ENCODE data around the gene SPEN. TPM values are rescaled to one million over a fixed set of nuclear protein-coding genes. Genes with fewer than 3 reads are reported as not detected.

Gene SPEN
- total and polyA plus RNA-seq, 2 experiments from 2014 or later, result 24.3 to 25.9 TPM

- no peak overlapping the region for H3K27ac ChIP-seq
- H3K9me3 ChIP-seq (ENCODE audit: low read depth), result no peaks in the 10 kb centered on the region
- no peak overlapping the region for H3K4me2 ChIP-seq
- no peaks in the 10 kb centered on the region for H3K36me3 ChIP-seq (replicated peaks; ENCODE audit: insufficient read depth, low read depth)
- H3K4me3 ChIP-seq, result no peak overlapping the region
- H4K20me1 ChIP-seq (ENCODE audit: insufficient read depth, poor library complexity, severe bottlenecking), result peaks cover 2% of the 10 kb centered on the region
- TF ChIP-seq CTCF (IDR thresholded peaks at IDR 0.05; ENCODE audit: poor library complexity) (no peak), EZH2phosphoT487 (IDR thresholded peaks at IDR 0.05; ENCODE audit: low read depth, severe bottlenecking, unreplicated experiment) (no peak), EZH2 (IDR thresholded peaks at IDR 0.05; ENCODE audit: borderline replicate concordance) (no peak)
- H2AFZ ChIP-seq, result no peak overlapping the region
- H3K27me3 ChIP-seq, result no peaks in the 10 kb centered on the region
- peaks cover 2% of the 10 kb centered on the region for H3K4me1 ChIP-seq (ENCODE audit: insufficient read depth)
- WGBS (ENCODE audit: low lambda C conversion rate, missing lambda C conversion rate), result 96% methylated on average over 18 of the region's 22 CpGs
- peaks cover 11% of the 10 kb centered on the region for H3K79me2 ChIP-seq
- H3K9me2 ChIP-seq (replicated peaks; ENCODE audit: insufficient read depth), result no peaks in the 10 kb centered on the region
- DNase-seq (ENCODE audit: low spot score), result no peak
Observed at GRCh38 chr1:15943992-15944307, 96.4 kb downstream of the SPEN start.

- peaks cover 3% of the 10 kb centered on the region for H3K4me1 ChIP-seq (ENCODE audit: insufficient read depth)
- no peaks in the 10 kb centered on the region for H3K36me3 ChIP-seq (replicated peaks; ENCODE audit: insufficient read depth, low read depth)
- no peak overlapping the region for H3K4me2 ChIP-seq
- no peak overlapping the region for H3K27ac ChIP-seq
- no peak for DNase-seq (ENCODE audit: low spot score)
- H4K20me1 ChIP-seq (ENCODE audit: insufficient read depth, poor library complexity, severe bottlenecking), result no peaks in the 10 kb centered on the region
- H3K9me2 ChIP-seq (replicated peaks; ENCODE audit: insufficient read depth), result no peaks in the 10 kb centered on the region
- TF ChIP-seq EZH2phosphoT487 (IDR thresholded peaks at IDR 0.05; ENCODE audit: low read depth, severe bottlenecking, unreplicated experiment) (no peak), CTCF (IDR thresholded peaks at IDR 0.05; ENCODE audit: poor library complexity) (no peak), EZH2 (IDR thresholded peaks at IDR 0.05; ENCODE audit: borderline replicate concordance) (no peak)
- no peak overlapping the region for H3K4me3 ChIP-seq
- WGBS (ENCODE audit: low lambda C conversion rate, missing lambda C conversion rate), result 96% methylated on average over 46 of the region's 55 CpGs
- no peak overlapping the region for H2AFZ ChIP-seq
- no peaks in the 10 kb centered on the region for H3K9me3 ChIP-seq (ENCODE audit: low read depth)
- peaks cover 11% of the 10 kb centered on the region for H3K79me2 ChIP-seq
- H3K27me3 ChIP-seq, result no peaks in the 10 kb centered on the region
Observed at GRCh38 chr1:15944308-15945010, 97.0 kb downstream of the SPEN start.

- no peak overlapping the region for H3K4me2 ChIP-seq
- peaks cover 10% of the 10 kb centered on the region for H3K4me1 ChIP-seq (ENCODE audit: insufficient read depth)
- H3K27ac ChIP-seq, result no peak overlapping the region
- TF ChIP-seq EZH2phosphoT487 (IDR thresholded peaks at IDR 0.05; ENCODE audit: low read depth, severe bottlenecking, unreplicated experiment) (no peak), CTCF (IDR thresholded peaks at IDR 0.05; ENCODE audit: poor library complexity) (no peak), EZH2 (IDR thresholded peaks at IDR 0.05; ENCODE audit: borderline replicate concordance) (no peak)
- H4K20me1 ChIP-seq (ENCODE audit: insufficient read depth, poor library complexity, severe bottlenecking), result no peaks in the 10 kb centered on the region
- no peaks in the 10 kb centered on the region for H3K9me3 ChIP-seq (ENCODE audit: low read depth)
- H3K27me3 ChIP-seq, result no peaks in the 10 kb centered on the region
- no peak overlapping the region for H2AFZ ChIP-seq
- H3K4me3 ChIP-seq, result no peak overlapping the region
- no peak for DNase-seq (ENCODE audit: low spot score)
- peaks cover 15% of the 10 kb centered on the region for H3K79me2 ChIP-seq
- no peaks in the 10 kb centered on the region for H3K36me3 ChIP-seq (replicated peaks; ENCODE audit: insufficient read depth, low read depth)
- 95% methylated on average over 39 of the region's 39 CpGs for WGBS (ENCODE audit: low lambda C conversion rate, missing lambda C conversion rate)
- no peaks in the 10 kb centered on the region for H3K9me2 ChIP-seq (replicated peaks; ENCODE audit: insufficient read depth)
Observed at GRCh38 chr1:15945011-15945831, 97.7 kb downstream of the SPEN start.
